ENCODE data around the gene CPM.

DNA sequence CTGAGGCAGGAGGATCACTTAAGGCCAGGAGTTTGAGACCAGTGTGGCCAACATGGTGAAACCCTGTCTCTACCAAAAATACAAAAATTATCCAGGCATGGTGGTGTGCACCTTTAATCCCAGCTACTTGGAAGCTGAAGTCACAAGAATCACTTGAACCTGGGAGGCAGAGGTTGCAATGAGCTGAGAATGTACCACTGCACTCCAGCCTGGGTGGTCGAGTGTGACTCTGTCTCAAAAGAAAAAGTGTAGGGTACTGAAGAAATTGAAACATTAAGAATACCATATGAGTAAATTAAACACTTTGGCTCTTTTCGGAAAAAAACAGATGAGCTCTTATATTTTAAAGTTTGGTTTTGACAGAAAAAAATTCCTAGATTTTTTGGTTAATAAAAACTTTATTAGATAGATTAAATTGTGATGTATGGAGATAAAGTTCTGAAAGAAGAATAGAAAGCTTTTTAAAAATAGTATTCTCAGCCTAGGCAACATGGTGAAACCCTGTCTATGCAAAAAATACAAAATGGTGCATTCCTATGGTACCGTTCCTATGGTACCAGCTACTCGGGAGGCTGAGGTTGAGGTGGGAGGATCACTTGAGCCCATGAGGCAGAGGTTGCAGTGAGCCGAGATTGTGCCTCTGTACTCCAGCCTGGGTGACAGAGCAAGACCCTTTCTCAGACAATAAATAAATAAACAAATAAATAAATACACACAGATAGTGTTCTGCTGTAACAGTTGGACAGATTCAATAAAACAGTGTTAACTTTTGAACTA is 104.9 kb downstream of the CPM start:
- TF ChIP-seq, protein P1, sequence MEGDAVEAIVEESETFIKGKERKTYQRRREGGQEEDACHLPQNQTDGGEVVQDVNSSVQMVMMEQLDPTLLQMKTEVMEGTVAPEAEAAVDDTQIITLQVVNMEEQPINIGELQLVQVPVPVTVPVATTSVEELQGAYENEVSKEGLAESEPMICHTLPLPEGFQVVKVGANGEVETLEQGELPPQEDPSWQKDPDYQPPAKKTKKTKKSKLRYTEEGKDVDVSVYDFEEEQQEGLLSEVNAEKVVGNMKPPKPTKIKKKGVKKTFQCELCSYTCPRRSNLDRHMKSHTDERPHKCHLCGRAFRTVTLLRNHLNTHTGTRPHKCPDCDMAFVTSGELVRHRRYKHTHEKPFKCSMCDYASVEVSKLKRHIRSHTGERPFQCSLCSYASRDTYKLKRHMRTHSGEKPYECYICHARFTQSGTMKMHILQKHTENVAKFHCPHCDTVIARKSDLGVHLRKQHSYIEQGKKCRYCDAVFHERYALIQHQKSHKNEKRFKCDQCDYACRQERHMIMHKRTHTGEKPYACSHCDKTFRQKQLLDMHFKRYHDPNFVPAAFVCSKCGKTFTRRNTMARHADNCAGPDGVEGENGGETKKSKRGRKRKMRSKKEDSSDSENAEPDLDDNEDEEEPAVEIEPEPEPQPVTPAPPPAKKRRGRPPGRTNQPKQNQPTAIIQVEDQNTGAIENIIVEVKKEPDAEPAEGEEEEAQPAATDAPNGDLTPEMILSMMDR (conservative IDR thresholded peaks at IDR 0.05), result no peak
- no peak for TF ChIP-seq ZFX (IDR thresholded peaks at IDR 0.05)
